ENCODE results near the gene CNTROB.
A peak's percentile ranks its signal among the peaks of the same experiment; 100 is the strongest.

Gene CNTROB

DNA sequence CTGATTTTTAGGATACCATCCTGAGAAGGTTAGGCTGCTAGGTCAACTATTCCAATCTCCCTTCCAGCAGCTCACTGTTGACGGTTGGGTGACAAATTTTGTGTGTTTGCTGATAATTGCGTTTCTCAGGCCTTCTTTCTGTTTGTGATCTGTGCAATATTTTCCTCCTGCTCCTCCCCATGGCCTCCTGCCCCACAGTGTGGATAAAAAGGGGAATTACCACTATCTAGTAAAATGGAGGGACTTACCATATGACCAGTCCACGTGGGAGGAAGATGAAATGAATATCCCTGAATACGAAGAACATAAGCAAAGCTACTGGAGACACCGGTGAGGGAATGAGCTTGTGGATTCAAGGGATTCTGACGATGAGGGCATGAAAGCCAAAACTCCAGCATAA lies 34.2 kb upstream of the CNTROB start (continued):
- TF ChIP-seq, protein P1, sequence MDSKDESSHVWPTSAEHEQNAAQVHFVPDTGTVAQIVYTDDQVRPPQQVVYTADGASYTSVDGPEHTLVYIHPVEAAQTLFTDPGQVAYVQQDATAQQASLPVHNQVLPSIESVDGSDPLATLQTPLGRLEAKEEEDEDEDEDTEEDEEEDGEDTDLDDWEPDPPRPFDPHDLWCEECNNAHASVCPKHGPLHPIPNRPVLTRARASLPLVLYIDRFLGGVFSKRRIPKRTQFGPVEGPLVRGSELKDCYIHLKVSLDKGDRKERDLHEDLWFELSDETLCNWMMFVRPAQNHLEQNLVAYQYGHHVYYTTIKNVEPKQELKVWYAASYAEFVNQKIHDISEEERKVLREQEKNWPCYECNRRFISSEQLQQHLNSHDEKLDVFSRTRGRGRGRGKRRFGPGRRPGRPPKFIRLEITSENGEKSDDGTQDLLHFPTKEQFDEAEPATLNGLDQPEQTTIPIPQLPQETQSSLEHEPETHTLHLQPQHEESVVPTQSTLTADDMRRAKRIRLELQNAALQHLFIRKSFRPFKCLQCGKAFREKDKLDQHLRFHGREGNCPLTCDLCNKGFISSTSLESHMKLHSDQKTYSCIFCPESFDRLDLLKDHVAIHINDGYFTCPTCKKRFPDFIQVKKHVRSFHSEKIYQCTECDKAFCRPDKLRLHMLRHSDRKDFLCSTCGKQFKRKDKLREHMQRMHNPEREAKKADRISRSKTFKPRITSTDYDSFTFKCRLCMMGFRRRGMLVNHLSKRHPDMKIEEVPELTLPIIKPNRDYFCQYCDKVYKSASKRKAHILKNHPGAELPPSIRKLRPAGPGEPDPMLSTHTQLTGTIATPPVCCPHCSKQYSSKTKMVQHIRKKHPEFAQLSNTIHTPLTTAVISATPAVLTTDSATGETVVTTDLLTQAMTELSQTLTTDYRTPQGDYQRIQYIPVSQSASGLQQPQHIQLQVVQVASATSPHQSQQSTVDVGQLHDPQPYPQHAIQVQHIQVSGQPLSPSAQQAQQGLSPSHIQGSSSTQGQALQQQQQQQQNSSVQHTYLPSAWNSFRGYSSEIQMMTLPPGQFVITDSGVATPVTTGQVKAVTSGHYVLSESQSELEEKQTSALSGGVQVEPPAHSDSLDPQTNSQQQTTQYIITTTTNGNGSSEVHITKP (tag by site-specific recombination; IDR thresholded peaks at IDR 0.05) = 0 out of 2 replicates have a peak, but pooled peaks have one; percentile 33
- TF ChIP-seq ZFHX2 (tag by site-specific recombination; conservative IDR thresholded peaks at IDR 0.05) (0 out of 2 replicates have a peak, but pooled peaks have one; percentile 20), ZFP41 (tag by site-specific recombination; IDR thresholded peaks at IDR 0.05; ENCODE audit: borderline replicate concordance) (no peak)
- TF ChIP-seq, protein P2, sequence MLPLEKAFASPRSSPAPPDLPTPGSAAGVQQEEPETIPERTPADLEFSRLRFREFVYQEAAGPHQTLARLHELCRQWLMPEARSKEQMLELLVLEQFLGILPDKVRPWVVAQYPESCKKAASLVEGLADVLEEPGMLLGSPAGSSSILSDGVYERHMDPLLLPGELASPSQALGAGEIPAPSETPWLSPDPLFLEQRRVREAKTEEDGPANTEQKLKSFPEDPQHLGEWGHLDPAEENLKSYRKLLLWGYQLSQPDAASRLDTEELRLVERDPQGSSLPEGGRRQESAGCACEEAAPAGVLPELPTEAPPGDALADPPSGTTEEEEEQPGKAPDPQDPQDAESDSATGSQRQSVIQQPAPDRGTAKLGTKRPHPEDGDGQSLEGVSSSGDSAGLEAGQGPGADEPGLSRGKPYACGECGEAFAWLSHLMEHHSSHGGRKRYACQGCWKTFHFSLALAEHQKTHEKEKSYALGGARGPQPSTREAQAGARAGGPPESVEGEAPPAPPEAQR (tag by site-specific recombination; IDR thresholded peaks at IDR 0.05) = no peak
- TF ChIP-seq, protein P3, sequence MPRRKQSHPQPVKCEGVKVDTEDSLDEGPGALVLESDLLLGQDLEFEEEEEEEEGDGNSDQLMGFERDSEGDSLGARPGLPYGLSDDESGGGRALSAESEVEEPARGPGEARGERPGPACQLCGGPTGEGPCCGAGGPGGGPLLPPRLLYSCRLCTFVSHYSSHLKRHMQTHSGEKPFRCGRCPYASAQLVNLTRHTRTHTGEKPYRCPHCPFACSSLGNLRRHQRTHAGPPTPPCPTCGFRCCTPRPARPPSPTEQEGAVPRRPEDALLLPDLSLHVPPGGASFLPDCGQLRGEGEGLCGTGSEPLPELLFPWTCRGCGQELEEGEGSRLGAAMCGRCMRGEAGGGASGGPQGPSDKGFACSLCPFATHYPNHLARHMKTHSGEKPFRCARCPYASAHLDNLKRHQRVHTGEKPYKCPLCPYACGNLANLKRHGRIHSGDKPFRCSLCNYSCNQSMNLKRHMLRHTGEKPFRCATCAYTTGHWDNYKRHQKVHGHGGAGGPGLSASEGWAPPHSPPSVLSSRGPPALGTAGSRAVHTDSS (tag by site-specific recombination; IDR thresholded peaks at IDR 0.05) = peak; percentile 15; the same call in 1 of the 2 replicates

DNA sequence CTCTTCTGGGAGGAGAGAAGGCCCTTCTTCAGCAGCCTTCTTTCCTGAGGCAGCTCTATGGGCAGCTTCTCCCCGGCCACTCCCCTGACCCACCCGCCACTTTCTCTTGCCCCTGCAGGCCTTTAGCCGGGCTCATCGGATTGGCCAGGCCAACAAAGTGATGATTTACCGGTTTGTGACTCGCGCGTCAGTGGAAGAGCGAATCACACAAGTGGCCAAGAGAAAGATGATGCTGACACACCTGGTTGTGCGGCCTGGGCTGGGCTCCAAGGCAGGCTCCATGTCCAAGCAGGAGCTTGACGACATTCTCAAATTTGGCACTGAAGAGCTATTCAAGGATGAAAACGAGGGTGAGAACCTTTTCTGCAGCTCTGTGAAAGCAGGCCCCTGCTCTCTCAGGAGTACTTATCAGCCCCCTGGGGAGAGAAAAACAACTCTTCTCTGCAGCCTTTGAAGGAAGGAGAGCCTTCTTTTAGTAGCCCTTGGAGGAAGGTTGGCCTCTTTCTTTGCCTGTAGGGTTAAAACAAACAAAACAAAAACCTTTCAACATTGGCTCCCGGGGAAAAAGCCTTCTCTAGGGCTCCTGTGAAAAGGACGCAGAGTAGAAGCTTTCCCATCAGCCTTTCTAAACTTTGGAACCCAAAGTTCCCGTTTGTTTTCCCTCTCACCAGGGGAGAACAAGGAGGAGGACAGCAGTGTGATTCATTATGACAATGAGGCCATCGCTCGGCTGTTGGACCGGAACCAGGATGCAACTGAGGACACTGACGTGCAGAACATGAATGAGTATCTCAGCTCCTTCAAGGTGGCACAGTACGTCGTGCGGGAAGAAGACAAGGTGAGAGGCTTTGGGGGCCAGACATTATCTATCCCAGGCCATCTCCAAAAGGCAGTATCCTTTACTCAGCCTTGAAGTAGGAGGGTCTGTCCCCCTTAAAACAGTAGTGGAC lies 28.6 kb upstream of the CNTROB start:
- H3K27ac ChIP-seq (ENCODE audit: extremely low read depth, low read depth, low read length) = peak overlapping the region; percentile 60
- no peaks in the 10 kb centered on the region for H3K9me3 ChIP-seq (ENCODE audit: control insufficient read depth, insufficient read depth, low read depth, low read length)
- ChIA-PET POLR2A (interaction anchor here (0.8 to 1.1 kb wide), 2 partner anchors 9 to 12 kb away, joined by 3 to 7 read pairs; partner anchors contain the start of gene RNF227), CTCF (interaction anchor here (0.6 to 4.0 kb wide), 5 partner anchors 10 to 154 kb away, joined by 3 to 16 read pairs (median 5); no protein-coding TSS in a partner anchor)
- H3K4me1 ChIP-seq (ENCODE audit: control insufficient read depth, insufficient read depth, low read length) = peaks cover 10% of the 10 kb centered on the region; the same call in 1 of the 2 replicates
- peaks cover 58 to 99% of the 10 kb centered on the region in 2 experiments for H3K36me3 ChIP-seq (ENCODE audit: control insufficient read depth in 2 of 2, insufficient read depth in 1 of 2, low read length in 2 of 2)
- no peak overlapping the region for H3K4me3 ChIP-seq (ENCODE audit: low read depth, low read length)
- TF ChIP-seq ZNF292 (tag by site-specific recombination; IDR thresholded peaks at IDR 0.05; ENCODE audit: borderline replicate concordance, low read depth) (no peak), ZNF214 (tag by site-specific recombination; IDR thresholded peaks at IDR 0.05; ENCODE audit: borderline replicate concordance) (no peak), ZNF670 (tag by site-specific recombination; IDR thresholded peaks at IDR 0.05; ENCODE audit: low read depth) (no peak), GLIS1 (tag by site-specific recombination; IDR thresholded peaks at IDR 0.05) (peak; percentile 27), ZNF48 (tag by site-specific recombination; IDR thresholded peaks at IDR 0.05) (no peak), ZNF324 (tag by site-specific recombination; IDR thresholded peaks at IDR 0.05) (no peak), ZNF510 (tag by site-specific recombination; IDR thresholded peaks at IDR 0.05; ENCODE audit: insufficient replicate concordance) (no peak), ZNF423 (tag by site-specific recombination; IDR thresholded peaks at IDR 0.05) (peak; percentile 86), ZNF16 (tag by site-specific recombination; IDR thresholded peaks at IDR 0.05; ENCODE audit: low read depth) (no peak), ZNF2 (tag by site-specific recombination; IDR thresholded peaks at IDR 0.05) (no peak)
- TF ChIP-seq, protein P4, sequence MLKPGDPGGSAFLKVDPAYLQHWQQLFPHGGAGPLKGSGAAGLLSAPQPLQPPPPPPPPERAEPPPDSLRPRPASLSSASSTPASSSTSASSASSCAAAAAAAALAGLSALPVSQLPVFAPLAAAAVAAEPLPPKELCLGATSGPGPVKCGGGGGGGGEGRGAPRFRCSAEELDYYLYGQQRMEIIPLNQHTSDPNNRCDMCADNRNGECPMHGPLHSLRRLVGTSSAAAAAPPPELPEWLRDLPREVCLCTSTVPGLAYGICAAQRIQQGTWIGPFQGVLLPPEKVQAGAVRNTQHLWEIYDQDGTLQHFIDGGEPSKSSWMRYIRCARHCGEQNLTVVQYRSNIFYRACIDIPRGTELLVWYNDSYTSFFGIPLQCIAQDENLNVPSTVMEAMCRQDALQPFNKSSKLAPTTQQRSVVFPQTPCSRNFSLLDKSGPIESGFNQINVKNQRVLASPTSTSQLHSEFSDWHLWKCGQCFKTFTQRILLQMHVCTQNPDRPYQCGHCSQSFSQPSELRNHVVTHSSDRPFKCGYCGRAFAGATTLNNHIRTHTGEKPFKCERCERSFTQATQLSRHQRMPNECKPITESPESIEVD (tag by site-specific recombination; IDR thresholded peaks at IDR 0.05) = peak; percentile 60; the same call in 1 of the 2 replicates
- TF ChIP-seq, protein P5, sequence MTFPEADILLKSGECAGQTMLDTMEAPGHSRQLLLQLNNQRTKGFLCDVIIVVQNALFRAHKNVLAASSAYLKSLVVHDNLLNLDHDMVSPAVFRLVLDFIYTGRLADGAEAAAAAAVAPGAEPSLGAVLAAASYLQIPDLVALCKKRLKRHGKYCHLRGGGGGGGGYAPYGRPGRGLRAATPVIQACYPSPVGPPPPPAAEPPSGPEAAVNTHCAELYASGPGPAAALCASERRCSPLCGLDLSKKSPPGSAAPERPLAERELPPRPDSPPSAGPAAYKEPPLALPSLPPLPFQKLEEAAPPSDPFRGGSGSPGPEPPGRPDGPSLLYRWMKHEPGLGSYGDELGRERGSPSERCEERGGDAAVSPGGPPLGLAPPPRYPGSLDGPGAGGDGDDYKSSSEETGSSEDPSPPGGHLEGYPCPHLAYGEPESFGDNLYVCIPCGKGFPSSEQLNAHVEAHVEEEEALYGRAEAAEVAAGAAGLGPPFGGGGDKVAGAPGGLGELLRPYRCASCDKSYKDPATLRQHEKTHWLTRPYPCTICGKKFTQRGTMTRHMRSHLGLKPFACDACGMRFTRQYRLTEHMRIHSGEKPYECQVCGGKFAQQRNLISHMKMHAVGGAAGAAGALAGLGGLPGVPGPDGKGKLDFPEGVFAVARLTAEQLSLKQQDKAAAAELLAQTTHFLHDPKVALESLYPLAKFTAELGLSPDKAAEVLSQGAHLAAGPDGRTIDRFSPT (tag by site-specific recombination; IDR thresholded peaks at IDR 0.05) = no peak
- TF ChIP-seq, protein P6, sequence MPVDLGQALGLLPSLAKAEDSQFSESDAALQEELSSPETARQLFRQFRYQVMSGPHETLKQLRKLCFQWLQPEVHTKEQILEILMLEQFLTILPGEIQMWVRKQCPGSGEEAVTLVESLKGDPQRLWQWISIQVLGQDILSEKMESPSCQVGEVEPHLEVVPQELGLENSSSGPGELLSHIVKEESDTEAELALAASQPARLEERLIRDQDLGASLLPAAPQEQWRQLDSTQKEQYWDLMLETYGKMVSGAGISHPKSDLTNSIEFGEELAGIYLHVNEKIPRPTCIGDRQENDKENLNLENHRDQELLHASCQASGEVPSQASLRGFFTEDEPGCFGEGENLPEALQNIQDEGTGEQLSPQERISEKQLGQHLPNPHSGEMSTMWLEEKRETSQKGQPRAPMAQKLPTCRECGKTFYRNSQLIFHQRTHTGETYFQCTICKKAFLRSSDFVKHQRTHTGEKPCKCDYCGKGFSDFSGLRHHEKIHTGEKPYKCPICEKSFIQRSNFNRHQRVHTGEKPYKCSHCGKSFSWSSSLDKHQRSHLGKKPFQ (tag by site-specific recombination; IDR thresholded peaks at IDR 0.05) = 0 out of 2 replicates have a peak, but pooled peaks have one; percentile 49

Measured in HEK293 (cell line).